ENCODE results near the gene LMO7. TPM values are rescaled to one million over a fixed set of nuclear protein-coding genes. Genes with fewer than 3 reads are reported as not detected.

LMO7 gene
- total and polyA plus RNA-seq, 3 donors from 2014 or later = 39.1 to 132 (median 111) TPM

- H3K4me1 ChIP-seq = peaks cover 30% of the 10 kb centered on the region
- WGBS, 2 donors = 34 to 47% methylated on average over 14 of the region's 14 CpGs
- no peak for DNase-seq
- no peaks in the 10 kb centered on the region for H3K36me3 ChIP-seq (ENCODE audit: low read depth, missing control alignments)
- no peaks in the 10 kb centered on the region for H3K27me3 ChIP-seq
- H3K27ac ChIP-seq = peak overlapping the region; percentile 51 to 81
- TF ChIP-seq CTCF (IDR thresholded peaks at IDR 0.05) (peak; percentile 71 to 87 (median 74)), POLR2A (IDR thresholded peaks at IDR 0.05) (no peak)
- no peaks in the 10 kb centered on the region for H3K9me3 ChIP-seq
- intact Hi-C loops (cut with DNase I; ENCODE audit: low total_unique reads) = loop anchor here (10.0 kb wide), 3 partner anchors 176 to 1024 kb away; no protein-coding TSS in a partner anchor
- H3K4me3 ChIP-seq = peak overlapping the region; percentile 20 to 40
Observed at GRCh38 chr13:75870397-75870903, 234.3 kb downstream of the LMO7 start.

- no peak for DNase-seq
- Histone ChIP-seq H3K27me3 (no peaks in the 10 kb centered on the region), H3K9me3 (no peaks in the 10 kb centered on the region), H3K27ac (peak overlapping the region; percentile 5 to 66), H3K4me3 (peak overlapping the region; percentile 20 to 40), H3K4me1 (peaks cover 31% of the 10 kb centered on the region), H3K36me3 (ENCODE audit: low read depth, missing control alignments) (no peaks in the 10 kb centered on the region)
- WGBS, 2 donors = 54 to 62% methylated on average over 6 of the region's 6 CpGs
- TF ChIP-seq CTCF (IDR thresholded peaks at IDR 0.05) (no peak), POLR2A (IDR thresholded peaks at IDR 0.05) (no peak)
- intact Hi-C loops (cut with DNase I; ENCODE audit: low total_unique reads) = loop anchor here (10.0 kb wide), 3 partner anchors 176 to 1024 kb away; no protein-coding TSS in a partner anchor
Observed at GRCh38 chr13:75871059-75871458, 234.9 kb downstream of the LMO7 start.

- DNase-seq = no peak
- no peaks in the 10 kb centered on the region for H3K36me3 ChIP-seq (ENCODE audit: low read depth, missing control alignments)
- intact Hi-C loops (cut with DNase I; ENCODE audit: low total_unique reads) = loop anchor here (10.0 kb wide), 3 partner anchors 178 to 1022 kb away; no protein-coding TSS in a partner anchor
- peaks cover 26% of the 10 kb centered on the region for H3K4me1 ChIP-seq
- WGBS, 2 donors = 79 to 86% methylated on average over 3 of the region's 3 CpGs
- no peaks in the 10 kb centered on the region for H3K27me3 ChIP-seq
- H3K27ac ChIP-seq = no peak overlapping the region
- H3K4me3 ChIP-seq = no peak overlapping the region
- no peaks in the 10 kb centered on the region for H3K9me3 ChIP-seq
- no peak for TF ChIP-seq CTCF (IDR thresholded peaks at IDR 0.05)
- no peak for TF ChIP-seq POLR2A (IDR thresholded peaks at IDR 0.05)
Observed at GRCh38 chr13:75872980-75873379, 236.8 kb downstream of the LMO7 start.

- DNase-seq = no peak
- H3K4me1 ChIP-seq = peaks cover 27% of the 10 kb centered on the region
- no peak overlapping the region for H3K4me3 ChIP-seq
- H3K9me3 ChIP-seq = no peaks in the 10 kb centered on the region
- no peak overlapping the region for H3K27ac ChIP-seq
- WGBS, 2 donors = 85 to 92% methylated on average over 10 of the region's 10 CpGs
- no peaks in the 10 kb centered on the region for H3K27me3 ChIP-seq
- TF ChIP-seq CTCF (IDR thresholded peaks at IDR 0.05) (no peak), POLR2A (IDR thresholded peaks at IDR 0.05) (no peak)
- intact Hi-C loops (cut with DNase I; ENCODE audit: low total_unique reads) = loop anchor here (10.0 kb wide), 3 partner anchors 179 to 1021 kb away; no protein-coding TSS in a partner anchor
- H3K36me3 ChIP-seq (ENCODE audit: low read depth, missing control alignments) = no peaks in the 10 kb centered on the region
Observed at GRCh38 chr13:75873494-75873893, 237.4 kb downstream of the LMO7 start.

GRCh38 chr13:75875450-75875849 is 239.3 kb downstream of the LMO7 start:
- WGBS, 2 donors = 86% methylated on average over 1 of the region's 1 CpG
- Histone ChIP-seq H3K4me1 (peaks cover 16% of the 10 kb centered on the region), H3K27ac (no peak overlapping the region), H3K27me3 (no peaks in the 10 kb centered on the region), H3K9me3 (no peaks in the 10 kb centered on the region), H3K36me3 (ENCODE audit: low read depth, missing control alignments) (no peaks in the 10 kb centered on the region), H3K4me3 (no peak overlapping the region)
- no peak for DNase-seq
- TF ChIP-seq POLR2A (IDR thresholded peaks at IDR 0.05) = no peak
- TF ChIP-seq CTCF (IDR thresholded peaks at IDR 0.05) = no peak
- intact Hi-C loops (cut with DNase I; ENCODE audit: low total_unique reads) = loop anchor here (10.0 kb wide), 3 partner anchors 181 to 1019 kb away; no protein-coding TSS in a partner anchor

Measured in testis (tissue), 3 donors.